ENCODE results near the gene BCAN. TPM values are rescaled to one million over a fixed set of nuclear protein-coding genes. Genes with fewer than 3 reads are reported as not detected.

The BCAN gene
- polyA plus RNA-seq, 1 donor (not counting 4 experiments of a cell fraction or from before 2014, with no cell fraction given), result not detected

DNA sequence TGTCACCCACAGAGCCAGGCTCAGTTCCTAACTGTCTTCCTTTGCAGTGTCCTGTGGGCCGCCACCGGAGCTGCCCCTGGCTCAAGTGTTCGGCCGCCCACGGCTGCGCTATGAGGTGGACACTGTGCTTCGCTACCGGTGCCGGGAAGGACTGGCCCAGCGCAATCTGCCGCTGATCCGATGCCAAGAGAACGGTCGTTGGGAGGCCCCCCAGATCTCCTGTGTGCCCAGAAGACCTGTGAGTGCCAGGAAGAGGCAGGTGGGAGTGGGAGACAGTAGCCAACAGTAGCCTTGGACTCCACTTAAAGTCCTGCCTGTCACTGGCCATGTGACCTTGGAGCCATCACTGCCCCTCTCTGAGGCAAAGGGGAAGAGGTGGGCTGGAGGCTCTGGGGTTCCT lies 16.6 kb downstream of the BCAN start:
- Histone ChIP-seq H4K20me1 (ENCODE audit: control insufficient read depth, extremely low read depth, insufficient read depth, low read length) (peaks cover 4% of the 10 kb centered on the region), H3K27me3 (ENCODE audit: control insufficient read depth, extremely low read depth, insufficient read depth, low read length) (peaks cover 35% of the 10 kb centered on the region), H3K9me3 (ENCODE audit: control insufficient read depth, low read depth, low read length) (no peaks in the 10 kb centered on the region), H3K9me1 (ENCODE audit: control insufficient read depth, extremely low read depth, insufficient read depth, low read length) (no peaks in the 10 kb centered on the region), H3K4me2 (ENCODE audit: control insufficient read depth, extremely low read depth, insufficient read depth, low read depth, low read length) (no peak overlapping the region), H3K79me2 (ENCODE audit: control insufficient read depth, insufficient read depth, low read length) (no peaks in the 10 kb centered on the region), H3K4me1 (ENCODE audit: control insufficient read depth, extremely low read depth, insufficient read depth, low read length) (peaks cover 26% of the 10 kb centered on the region), H3K27ac (ENCODE audit: control insufficient read depth, insufficient read depth, low read length) (no peak overlapping the region), H3K4me3 (ENCODE audit: control insufficient read depth in 2 of 3, extremely low read depth in 1 of 3, insufficient read depth in 2 of 3, low read depth in 1 of 3, low read length in 3 of 3) (no peak overlapping the region), H2AFZ (ENCODE audit: control insufficient read depth, low read length) (no peak overlapping the region), H3K36me3 (ENCODE audit: control insufficient read depth in 2 of 2, extremely low read depth in 1 of 2, insufficient read depth in 2 of 2, low read length in 2 of 2) (no peaks in the 10 kb centered on the region), H3K9ac (ENCODE audit: control insufficient read depth, extremely low read depth, insufficient read depth, low read length) (no peak overlapping the region)
- dilution Hi-C loops (cut with MboI; ENCODE audit: extremely low pct_ligation_motif_present, low sequenced_read_pairs), result no loop called here
- TF ChIP-seq CTCF (optimal IDR thresholded peaks at IDR 0.05 in 1 of 3, IDR thresholded peaks at IDR 0.05 in 1 of 3, conservative IDR thresholded peaks at IDR 0.05 in 1 of 3; ENCODE audit: extremely low read depth in 1 of 3, insufficient read depth in 2 of 3, low read length in 3 of 3) (no peak), EZH2 (IDR thresholded peaks at IDR 0.05; ENCODE audit: low read length) (no peak)
- FAIRE-seq, result no peak
- no peak for DNase-seq (ENCODE audit: low read depth, low spot score)

DNA sequence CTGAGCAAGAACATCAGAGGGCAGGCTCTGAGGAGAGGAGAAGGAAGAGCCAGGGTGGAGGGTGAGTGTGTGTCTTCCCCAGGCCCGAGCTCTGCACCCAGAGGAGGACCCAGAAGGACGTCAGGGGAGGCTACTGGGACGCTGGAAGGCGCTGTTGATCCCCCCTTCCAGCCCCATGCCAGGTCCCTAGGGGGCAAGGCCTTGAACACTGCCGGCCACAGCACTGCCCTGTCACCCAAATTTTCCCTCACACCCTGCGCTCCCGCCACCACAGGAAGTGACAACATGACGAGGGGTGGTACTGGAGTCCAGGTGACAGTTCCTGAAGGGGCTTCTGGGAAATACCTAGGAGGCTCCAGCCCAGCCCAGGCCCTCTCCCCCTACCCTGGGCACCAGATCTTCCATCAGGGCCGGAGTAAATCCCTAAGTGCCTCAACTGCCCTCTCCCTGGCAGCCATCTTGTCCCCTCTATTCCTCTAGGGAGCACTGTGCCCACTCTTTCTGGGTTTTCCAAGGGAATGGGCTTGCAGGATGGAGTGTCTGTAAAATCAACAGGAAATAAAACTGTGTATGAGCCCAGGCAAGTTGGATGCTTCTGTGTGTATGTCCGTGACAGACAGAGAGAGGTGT lies 17.1 kb downstream of the BCAN start:
- DNase-seq (ENCODE audit: low read depth, low spot score), result no peak
- Histone ChIP-seq H3K9me3 (ENCODE audit: control insufficient read depth, low read depth, low read length) (no peaks in the 10 kb centered on the region), H3K36me3 (ENCODE audit: control insufficient read depth in 2 of 2, extremely low read depth in 1 of 2, insufficient read depth in 2 of 2, low read length in 2 of 2) (no peaks in the 10 kb centered on the region), H3K4me1 (ENCODE audit: control insufficient read depth, extremely low read depth, insufficient read depth, low read length) (peaks cover 26% of the 10 kb centered on the region), H2AFZ (ENCODE audit: control insufficient read depth, low read length) (no peak overlapping the region), H3K9ac (ENCODE audit: control insufficient read depth, extremely low read depth, insufficient read depth, low read length) (no peak overlapping the region), H3K4me3 (ENCODE audit: control insufficient read depth in 2 of 3, extremely low read depth in 1 of 3, insufficient read depth in 2 of 3, low read depth in 1 of 3, low read length in 3 of 3) (no peak overlapping the region), H3K27ac (ENCODE audit: control insufficient read depth, insufficient read depth, low read length) (no peak overlapping the region), H4K20me1 (ENCODE audit: control insufficient read depth, extremely low read depth, insufficient read depth, low read length) (peaks cover 4% of the 10 kb centered on the region), H3K9me1 (ENCODE audit: control insufficient read depth, extremely low read depth, insufficient read depth, low read length) (no peaks in the 10 kb centered on the region), H3K4me2 (ENCODE audit: control insufficient read depth, extremely low read depth, insufficient read depth, low read depth, low read length) (peak overlapping the region; percentile 52), H3K79me2 (ENCODE audit: control insufficient read depth, insufficient read depth, low read length) (no peaks in the 10 kb centered on the region), H3K27me3 (ENCODE audit: control insufficient read depth, extremely low read depth, insufficient read depth, low read length) (peaks cover 35% of the 10 kb centered on the region)
- FAIRE-seq, result no peak
- dilution Hi-C loops (cut with MboI; ENCODE audit: extremely low pct_ligation_motif_present, low sequenced_read_pairs), result no loop called here
- no peak for TF ChIP-seq EZH2 (IDR thresholded peaks at IDR 0.05; ENCODE audit: low read length)
- no peak for TF ChIP-seq CTCF (optimal IDR thresholded peaks at IDR 0.05 in 1 of 3, IDR thresholded peaks at IDR 0.05 in 1 of 3, conservative IDR thresholded peaks at IDR 0.05 in 1 of 3; ENCODE audit: extremely low read depth in 1 of 3, insufficient read depth in 2 of 3, low read length in 3 of 3)

Data from keratinocyte (primary cell).